LNCaP clone FGC (cell line): Measurements from ENCODE around the gene HYAL1.
A peak's percentile ranks its signal among the peaks of the same experiment; 100 is the strongest.

Source experiments
- DNase-seq: peaks from one replicate; pipeline ENCODE4 v3.0.0-alpha.2; 2011; ENCODE audit warnings: low read depth
- H3K4me3 ChIP-seq: 2 replicates; pipeline ENCODE4 v1.5.1; 2011; ENCODE audit warnings: mild to moderate bottlenecking, low read depth, low read length, control low read depth
- CTCF ChIP-seq: IDR thresholded peaks from 2 replicates; pipeline ENCODE4 v1.5.1; 2012; ENCODE audit warnings: mild to moderate bottlenecking; ENCODE audit not compliant: control insufficient read depth, insufficient read depth; ENCODE audit errors: extremely low read depth

HYAL1 gene

GRCh38 chr3:50333744-50334328, 30.5 kb upstream of the HYAL1 start:
- TF ChIP-seq CTCF = no peak
- H3K4me3 ChIP-seq = peak overlapping the region; percentile 89
- DNase-seq = no peak

GRCh38 chr3:50331364-50331907, 28.1 kb upstream of the HYAL1 start:
- H3K4me3 ChIP-seq = no peak overlapping the region
- TF ChIP-seq CTCF = no peak
- no peak for DNase-seq

- no peak overlapping the region for H3K4me3 ChIP-seq
- DNase-seq = no peak
- TF ChIP-seq CTCF = no peak
Measured at GRCh38 chr3:50330330-50330729, 27.0 kb upstream of the HYAL1 start.

- TF ChIP-seq CTCF = no peak
- H3K4me3 ChIP-seq = peak within 1 kb of the TSS; percentile 100
- DNase-seq = peak; percentile 92
Measured at GRCh38 chr3:50327943-50328691, 24.7 kb upstream of the HYAL1 start, which contains the start of gene TUSC2. TSS of gene TUSC2 (minus strand) at chr3:50328223. CDS start at chr3:50328099, 124 bp downstream.

GRCh38 chr3:50327129-50327528, 23.8 kb upstream of the HYAL1 start:
- no peak for TF ChIP-seq CTCF
- H3K4me3 ChIP-seq = peak overlapping the region; percentile 100
- no peak for DNase-seq

GRCh38 chr3:50326182-50326541, 22.8 kb upstream of the HYAL1 start:
- no peak for TF ChIP-seq CTCF
- DNase-seq = no peak

More at GRCh38 chr3:50326182-50326541, 22.8 kb upstream of the HYAL1 start:
- no peak overlapping the region for H3K4me3 ChIP-seq
